ENCODE results near the gene MAG.

MAG gene

DNA sequence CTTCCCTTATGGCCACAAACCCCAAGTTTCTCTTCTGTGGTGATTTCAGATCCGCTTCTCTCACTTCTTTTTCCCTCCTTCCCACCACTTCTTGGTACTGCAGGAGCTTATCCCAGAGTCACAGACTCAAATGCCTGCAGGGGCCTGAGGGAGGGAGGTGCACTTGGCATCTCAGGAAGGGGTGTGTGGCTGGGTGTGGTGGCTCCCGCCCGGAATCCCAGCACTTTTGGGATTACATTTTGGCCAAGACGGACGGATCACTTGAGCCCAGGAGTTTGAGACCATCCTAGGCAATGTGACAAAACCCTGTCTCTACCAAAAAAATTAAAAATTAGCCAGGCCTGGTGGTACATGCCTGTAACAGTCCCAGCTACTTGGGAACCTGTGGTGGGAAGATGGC lies 17.6 kb upstream of the MAG start:
- no peak for DNase-seq
- H3K27ac ChIP-seq: no peak overlapping the region
- H3K4me3 ChIP-seq: no peak overlapping the region
- H3K36me3 ChIP-seq: peaks cover 58 to 93% (median 81%) of the 10 kb centered on the region in 3 donors
- TF ChIP-seq, protein P1, sequence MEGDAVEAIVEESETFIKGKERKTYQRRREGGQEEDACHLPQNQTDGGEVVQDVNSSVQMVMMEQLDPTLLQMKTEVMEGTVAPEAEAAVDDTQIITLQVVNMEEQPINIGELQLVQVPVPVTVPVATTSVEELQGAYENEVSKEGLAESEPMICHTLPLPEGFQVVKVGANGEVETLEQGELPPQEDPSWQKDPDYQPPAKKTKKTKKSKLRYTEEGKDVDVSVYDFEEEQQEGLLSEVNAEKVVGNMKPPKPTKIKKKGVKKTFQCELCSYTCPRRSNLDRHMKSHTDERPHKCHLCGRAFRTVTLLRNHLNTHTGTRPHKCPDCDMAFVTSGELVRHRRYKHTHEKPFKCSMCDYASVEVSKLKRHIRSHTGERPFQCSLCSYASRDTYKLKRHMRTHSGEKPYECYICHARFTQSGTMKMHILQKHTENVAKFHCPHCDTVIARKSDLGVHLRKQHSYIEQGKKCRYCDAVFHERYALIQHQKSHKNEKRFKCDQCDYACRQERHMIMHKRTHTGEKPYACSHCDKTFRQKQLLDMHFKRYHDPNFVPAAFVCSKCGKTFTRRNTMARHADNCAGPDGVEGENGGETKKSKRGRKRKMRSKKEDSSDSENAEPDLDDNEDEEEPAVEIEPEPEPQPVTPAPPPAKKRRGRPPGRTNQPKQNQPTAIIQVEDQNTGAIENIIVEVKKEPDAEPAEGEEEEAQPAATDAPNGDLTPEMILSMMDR (IDR thresholded peaks at IDR 0.05): no peak
- intact Hi-C loops (cut with DNase I; ENCODE audit: low total_unique reads): loop anchor here (5.0 to 10.0 kb wide), 2 partner anchors 210 to 218 kb away; partner anchors contain the start of gene KRTDAP
- H3K4me1 ChIP-seq: peaks cover 0 to 12% (median 9%) of the 10 kb centered on the region in 4 donors
- H3K9me3 ChIP-seq: no peaks in the 10 kb centered on the region
- no peaks in the 10 kb centered on the region for H3K27me3 ChIP-seq

DNA sequence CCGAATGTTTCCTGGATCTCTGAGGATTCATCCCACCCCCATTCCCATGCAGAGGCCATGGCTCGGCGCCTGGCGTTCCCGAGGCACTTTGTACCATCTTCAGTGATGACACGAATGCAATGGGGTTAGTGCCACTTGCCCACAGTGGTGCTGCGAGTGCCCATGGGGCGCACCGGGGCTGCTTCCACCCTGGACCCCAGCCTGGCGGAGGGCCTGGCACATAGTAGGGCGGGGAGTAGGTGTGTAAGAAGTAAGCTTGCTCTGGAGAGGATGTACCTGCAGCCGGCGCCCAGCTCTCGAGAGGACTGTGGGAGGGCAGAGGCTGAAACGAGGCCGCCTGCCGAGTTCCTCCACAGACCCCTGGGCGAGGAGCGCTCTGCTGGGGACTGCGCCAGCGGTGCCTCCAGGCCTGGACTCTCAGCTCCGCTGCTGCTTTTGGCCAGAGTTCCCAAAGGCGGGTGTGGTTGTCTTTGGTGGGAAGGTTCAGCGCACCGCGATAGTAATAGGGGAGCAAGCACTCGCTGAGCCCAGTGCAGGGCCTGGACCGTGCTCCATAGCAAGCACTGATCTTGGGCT lies 15.2 kb upstream of the MAG start:
- intact Hi-C loops (cut with DNase I; ENCODE audit: low total_unique reads): loop anchor here (10.0 kb wide), 1 partner anchor 212 kb away; no protein-coding TSS in a partner anchor
- H3K4me3 ChIP-seq: no peak overlapping the region
- no peak overlapping the region for H3K27ac ChIP-seq
- H3K27me3 ChIP-seq: peaks cover 0 to under 1% of the 10 kb centered on the region in 2 donors
- DNase-seq: no peak
- H3K36me3 ChIP-seq: peaks cover 46 to 84% (median 69%) of the 10 kb centered on the region in 3 donors
- TF ChIP-seq, protein P1 (IDR thresholded peaks at IDR 0.05): no peak
- no peaks in the 10 kb centered on the region for H3K9me3 ChIP-seq
- H3K4me1 ChIP-seq: peaks cover 0 to 9% (median 1%) of the 10 kb centered on the region in 4 donors

DNA sequence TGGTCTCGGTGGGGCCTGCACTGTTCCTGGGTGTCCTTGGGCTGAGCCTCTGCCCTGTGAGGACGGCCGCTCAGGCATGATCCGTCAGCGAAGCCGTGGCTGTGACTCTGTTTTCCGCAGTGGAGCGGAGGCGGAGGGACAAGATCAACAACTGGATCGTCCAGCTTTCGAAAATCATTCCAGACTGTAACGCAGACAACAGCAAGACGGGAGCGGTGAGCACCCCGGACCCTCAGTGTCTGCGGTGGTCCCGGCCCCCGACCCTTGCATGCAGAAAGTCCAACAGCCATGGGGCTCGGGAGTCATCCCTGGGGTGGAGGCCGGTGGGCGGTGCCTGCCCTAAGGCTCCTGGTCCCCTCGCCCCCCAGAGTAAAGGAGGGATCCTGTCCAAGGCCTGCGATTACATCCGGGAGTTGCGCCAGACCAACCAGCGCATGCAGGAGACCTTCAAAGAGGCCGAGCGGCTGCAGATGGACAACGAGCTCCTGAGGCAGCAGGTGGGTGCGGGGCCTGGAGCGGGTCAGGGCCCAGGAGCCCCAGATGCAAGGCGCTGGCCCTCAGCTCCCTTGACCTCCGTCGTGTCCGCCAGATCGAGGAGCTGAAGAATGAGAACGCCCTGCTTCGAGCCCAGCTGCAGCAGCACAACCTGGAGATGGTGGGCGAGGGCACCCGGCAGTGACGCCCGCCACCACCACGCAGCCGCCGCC lies 13.2 kb upstream of the MAG start:
- no peak overlapping the region for H3K27ac ChIP-seq
- intact Hi-C loops (cut with DNase I; ENCODE audit: low total_unique reads): loop anchor here (10.0 kb wide), 1 partner anchor 214 kb away; no protein-coding TSS in a partner anchor
- peaks cover 0 to 8% of the 10 kb centered on the region in 2 donors for H3K27me3 ChIP-seq
- H3K4me1 ChIP-seq: peaks cover 0 to 9% (median 1%) of the 10 kb centered on the region in 4 donors
- no peak for DNase-seq
- TF ChIP-seq, protein P1 (IDR thresholded peaks at IDR 0.05): no peak
- H3K9me3 ChIP-seq: no peaks in the 10 kb centered on the region
- no peak overlapping the region for H3K4me3 ChIP-seq
- peaks cover 42 to 65% (median 50%) of the 10 kb centered on the region in 3 donors for H3K36me3 ChIP-seq

DNA sequence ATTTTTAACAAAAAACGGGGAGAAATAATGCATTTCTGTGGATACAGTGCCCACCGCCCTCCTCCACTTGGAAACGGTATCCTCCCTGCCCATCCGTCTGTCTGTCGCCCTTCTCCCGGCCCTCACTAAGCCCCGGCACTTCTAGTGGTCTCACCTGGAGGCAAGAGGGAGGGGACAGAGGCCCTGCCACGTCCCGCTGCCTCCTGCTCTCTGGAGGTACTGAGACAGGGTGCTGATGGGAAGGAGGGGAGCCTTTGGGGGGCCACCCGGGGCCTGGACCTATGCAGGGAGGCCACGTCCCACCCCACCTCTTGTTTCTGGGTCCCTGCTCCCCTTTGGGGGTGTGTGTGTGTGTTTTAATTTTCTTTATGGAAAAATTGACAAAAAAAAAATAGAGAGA lies 12.6 kb upstream of the MAG start:
- peaks cover 0 to 9% (median 1%) of the 10 kb centered on the region in 4 donors for H3K4me1 ChIP-seq
- DNase-seq: no peak
- H3K27ac ChIP-seq: no peak overlapping the region
- peaks cover 36 to 58% (median 43%) of the 10 kb centered on the region in 3 donors for H3K36me3 ChIP-seq
- H3K4me3 ChIP-seq: no peak overlapping the region
- TF ChIP-seq, protein P1 (IDR thresholded peaks at IDR 0.05): no peak
- intact Hi-C loops (cut with DNase I; ENCODE audit: low total_unique reads): loop anchor here (10.0 kb wide), 1 partner anchor 215 kb away; no protein-coding TSS in a partner anchor
- no peaks in the 10 kb centered on the region for H3K9me3 ChIP-seq
- peaks cover 0 to 8% of the 10 kb centered on the region in 2 donors for H3K27me3 ChIP-seq

DNA sequence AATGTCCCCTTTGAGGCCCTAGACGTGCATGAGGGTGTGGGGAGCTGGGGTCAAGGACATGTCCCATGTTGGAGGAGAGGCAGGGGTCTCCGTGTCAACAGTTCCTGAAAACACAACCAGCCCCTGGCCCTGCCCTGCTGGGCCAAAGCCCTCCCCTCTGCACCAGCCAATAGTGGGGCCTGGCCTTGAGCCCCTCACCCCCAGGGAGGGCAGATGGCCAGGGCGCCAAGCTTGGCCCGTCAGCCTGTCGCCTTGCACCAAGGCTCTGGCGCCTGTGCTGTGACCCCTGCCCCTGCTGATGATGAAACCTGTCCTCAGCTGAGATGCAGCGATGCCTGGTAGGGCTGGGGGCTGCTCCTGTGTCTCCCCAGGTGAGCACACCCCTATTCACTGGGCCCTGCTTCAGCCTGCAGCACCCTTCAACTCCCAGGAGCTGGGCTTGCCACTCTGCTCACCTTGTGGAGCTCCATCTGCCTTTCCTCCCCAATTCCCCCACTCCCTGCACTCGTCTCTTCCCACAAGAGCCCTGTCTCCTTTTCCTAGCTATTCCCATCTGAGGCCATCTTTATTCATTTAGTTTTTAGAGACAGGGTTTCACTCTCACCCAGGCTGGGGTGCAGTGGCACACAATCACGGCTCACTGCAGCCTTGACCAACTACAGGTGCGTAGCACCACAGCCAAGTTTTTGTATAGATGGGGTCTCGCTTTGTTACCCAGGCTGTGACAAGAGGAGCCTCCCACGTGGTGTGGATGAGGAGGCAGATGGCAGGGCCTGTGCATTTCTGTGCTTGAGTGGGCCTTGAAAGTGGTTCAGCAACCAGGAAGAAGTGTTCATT lies 11.8 kb upstream of the MAG start:
- Histone ChIP-seq H3K27me3 (peaks cover 0 to 8% of the 10 kb centered on the region in 2 donors), H3K4me3 (no peak overlapping the region), H3K27ac (no peak overlapping the region), H3K9me3 (no peaks in the 10 kb centered on the region), H3K36me3 (peaks cover 27 to 50% (median 38%) of the 10 kb centered on the region in 3 donors), H3K4me1 (peaks cover 0 to 9% (median 1%) of the 10 kb centered on the region in 4 donors)
- no peak for DNase-seq
- TF ChIP-seq, protein P1 (IDR thresholded peaks at IDR 0.05): no peak
- intact Hi-C loops (cut with DNase I; ENCODE audit: low total_unique reads): loop anchor here (10.0 kb wide), 1 partner anchor 215 kb away; no protein-coding TSS in a partner anchor
